ENCODE results near the gene CMSS1.

DNA sequence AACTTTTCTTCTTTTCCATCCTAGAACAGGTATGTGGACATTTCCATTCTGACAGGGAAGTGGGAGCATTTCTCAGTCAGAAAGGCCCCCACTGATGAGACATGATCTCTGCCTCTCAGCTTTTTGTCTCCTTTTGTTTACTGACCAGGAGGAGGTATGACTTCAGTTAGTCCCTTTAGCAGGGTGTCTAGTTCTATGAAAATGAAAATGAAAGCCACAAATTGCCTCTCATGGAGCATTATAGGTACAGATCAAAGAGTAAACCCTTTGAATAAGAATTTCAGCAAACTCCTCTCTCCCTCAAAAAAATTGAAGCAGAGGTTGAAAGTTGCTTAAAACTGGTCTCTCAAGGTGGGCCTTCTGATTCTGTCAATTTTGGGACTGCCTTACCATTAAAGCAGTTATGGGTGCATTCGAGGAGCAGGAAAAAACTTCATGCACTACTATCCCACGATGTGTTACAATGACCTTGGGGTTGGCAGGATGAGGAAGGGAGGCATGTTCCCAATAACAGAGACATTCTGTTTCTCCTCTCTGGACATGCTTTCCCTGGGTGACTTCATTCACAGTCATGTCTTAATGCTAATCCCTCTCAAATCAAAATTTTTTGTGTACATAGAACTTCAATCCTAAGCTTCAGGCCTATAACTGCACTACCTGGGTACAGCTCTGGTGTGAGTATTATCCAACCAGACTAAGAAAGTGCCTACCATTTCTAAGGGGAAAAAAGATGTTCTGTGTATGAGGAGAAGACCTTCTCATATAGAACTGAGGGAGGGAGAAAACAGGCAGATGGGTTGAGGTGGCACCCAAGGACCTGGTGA, 392.5 kb downstream of the CMSS1 start:
- no peak for TF ChIP-seq CTCF (IDR thresholded peaks at IDR 0.05)
- no peak for TF ChIP-seq POLR2A (IDR thresholded peaks at IDR 0.05)
